ENCODE measurements around the gene TRPV4.
A peak's percentile ranks its signal among the peaks of the same experiment; 100 is the strongest.

Gene TRPV4

DNA sequence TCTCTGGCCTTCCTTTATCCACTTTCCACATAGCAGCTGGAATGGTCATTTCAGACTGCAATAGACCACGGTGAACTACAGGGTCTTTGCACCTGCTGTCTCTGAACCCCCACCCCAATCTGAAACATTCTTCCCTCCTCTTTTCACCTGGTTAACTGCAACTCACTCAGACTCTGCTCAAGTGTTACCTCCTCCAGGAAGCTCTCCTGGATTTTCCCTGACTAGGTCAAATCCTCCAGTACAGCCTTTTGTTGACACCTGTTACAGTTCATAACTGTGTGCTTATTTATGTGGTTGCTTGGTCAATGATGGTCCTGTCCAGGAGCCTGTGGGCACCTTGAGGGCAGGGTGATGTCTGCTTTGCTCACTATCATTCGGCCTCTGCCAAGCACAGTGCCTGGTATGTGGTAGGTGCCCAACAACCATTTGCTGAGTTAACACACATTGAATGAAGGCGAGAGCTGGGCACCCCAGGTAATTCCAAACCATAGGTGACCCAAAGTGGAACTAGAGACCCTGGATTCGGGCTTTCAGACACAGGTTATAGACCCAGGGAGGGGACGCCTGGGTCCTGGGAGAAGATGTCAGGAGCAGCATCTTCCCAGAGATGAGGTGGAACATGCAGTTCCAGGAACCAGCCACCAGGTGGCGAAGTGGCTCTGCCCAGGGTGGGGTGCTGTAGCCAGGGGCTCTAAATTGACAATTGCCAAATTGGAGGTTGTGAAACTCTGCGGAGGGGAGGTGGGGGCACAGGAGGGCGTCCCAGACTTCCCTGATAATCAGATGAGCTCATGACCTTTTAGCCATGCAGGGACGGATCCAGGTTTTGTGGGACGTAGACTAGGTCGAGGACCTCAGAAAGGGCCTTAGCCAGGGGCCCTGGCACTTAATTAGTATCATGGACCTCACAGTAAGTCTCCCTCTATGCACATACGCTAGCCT, 28.1 kb downstream of the TRPV4 start:
- DNase-seq: peak; percentile 31

- DNase-seq: no peak
Observed at GRCh38 chr12:109803678-109804077, 29.5 kb downstream of the TRPV4 start.

DNA sequence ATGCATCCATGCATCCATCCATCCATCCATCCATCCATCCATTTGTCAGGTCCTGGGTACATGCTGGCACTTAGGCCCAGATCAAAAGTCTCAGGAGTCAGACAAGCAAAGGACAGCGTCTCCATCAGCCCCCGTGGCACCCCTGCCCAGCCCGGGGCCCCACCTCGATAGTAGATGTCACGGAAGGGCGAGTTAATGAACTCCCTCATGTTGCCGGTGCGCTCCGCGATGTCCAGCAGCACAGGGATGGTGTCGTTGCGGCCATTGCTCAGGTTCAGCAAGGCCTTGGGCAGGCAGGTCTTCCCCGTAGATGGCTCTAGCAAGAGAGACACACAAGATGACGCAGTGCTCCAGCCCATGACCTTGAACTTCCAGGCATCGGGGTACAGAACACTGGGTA, 30.4 kb downstream of the TRPV4 start:
- no peak for DNase-seq

GRCh38 chr12:109800536-109800935, 32.7 kb downstream of the TRPV4 start:
- DNase-seq: no peak

- no peak for DNase-seq
Observed at GRCh38 chr12:109798691-109799090, 34.5 kb downstream of the TRPV4 start.

- peak; percentile 12 for DNase-seq
Observed at GRCh38 chr12:109797905-109798669, 35.1 kb downstream of the TRPV4 start.

DNA sequence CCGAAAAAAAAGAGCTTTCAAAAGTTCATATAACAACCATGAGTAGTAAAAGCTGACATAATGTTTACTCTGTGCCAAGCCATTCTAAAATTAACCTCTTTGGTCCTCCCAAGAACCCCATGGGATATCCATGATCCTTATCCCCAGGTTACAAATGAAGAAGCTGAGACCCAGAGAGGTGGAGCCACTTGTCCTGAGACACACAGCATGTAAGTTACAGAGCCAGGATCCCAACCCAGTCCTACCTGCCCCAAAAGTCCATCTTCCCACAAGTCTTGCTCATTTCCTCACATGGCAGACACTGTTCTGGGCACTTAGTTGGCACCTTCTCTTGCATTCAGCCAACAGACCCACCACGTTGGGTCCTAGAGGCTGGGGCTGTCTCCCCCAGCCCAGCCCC, 37.1 kb downstream of the TRPV4 start:
- DNase-seq: no peak

DNA sequence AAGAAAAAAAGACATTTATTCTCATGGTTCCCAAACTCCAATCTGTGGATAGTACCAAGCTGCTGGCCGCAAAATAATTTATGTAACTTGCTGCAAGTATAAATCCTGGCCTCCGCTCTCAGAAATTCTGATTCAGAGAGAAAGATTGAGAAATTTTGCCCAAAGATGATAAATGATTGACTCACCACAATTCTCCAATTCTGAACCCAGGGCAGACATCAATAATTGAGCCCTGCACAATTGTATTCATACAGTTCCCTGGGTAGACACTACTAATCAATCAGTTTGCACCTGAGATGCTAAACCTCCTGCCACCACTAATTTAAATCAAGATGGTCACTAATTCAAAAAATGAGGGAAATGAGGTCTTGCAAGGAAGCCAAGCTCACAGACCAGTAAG, 38.2 kb downstream of the TRPV4 start:
- DNase-seq: no peak

GRCh38 chr12:109793826-109794501, 39.2 kb downstream of the TRPV4 start:
- no peak for DNase-seq

DNA sequence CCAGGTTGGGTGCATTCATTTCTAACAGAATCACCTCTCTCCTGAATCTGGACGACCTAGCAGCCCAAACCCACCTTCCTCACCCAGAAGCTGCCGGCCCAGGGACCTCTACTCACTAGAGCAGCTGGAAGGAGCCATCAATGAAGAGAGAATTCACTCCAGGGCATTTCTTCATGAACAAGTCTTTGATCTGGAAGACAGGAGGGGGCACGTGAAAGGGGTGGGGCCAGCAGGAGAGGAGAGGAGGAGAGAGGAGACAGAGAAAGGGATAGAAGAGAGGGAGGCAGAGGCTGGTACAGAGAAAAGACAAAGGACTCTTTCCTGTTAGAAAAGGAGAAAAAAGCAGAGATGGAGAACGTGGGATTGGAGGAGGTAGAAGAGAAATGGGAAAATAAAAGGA, 39.8 kb downstream of the TRPV4 start:
- DNase-seq: no peak

GRCh38 chr12:109792992-109793391, 40.2 kb downstream of the TRPV4 start:
- DNase-seq: no peak

DNA sequence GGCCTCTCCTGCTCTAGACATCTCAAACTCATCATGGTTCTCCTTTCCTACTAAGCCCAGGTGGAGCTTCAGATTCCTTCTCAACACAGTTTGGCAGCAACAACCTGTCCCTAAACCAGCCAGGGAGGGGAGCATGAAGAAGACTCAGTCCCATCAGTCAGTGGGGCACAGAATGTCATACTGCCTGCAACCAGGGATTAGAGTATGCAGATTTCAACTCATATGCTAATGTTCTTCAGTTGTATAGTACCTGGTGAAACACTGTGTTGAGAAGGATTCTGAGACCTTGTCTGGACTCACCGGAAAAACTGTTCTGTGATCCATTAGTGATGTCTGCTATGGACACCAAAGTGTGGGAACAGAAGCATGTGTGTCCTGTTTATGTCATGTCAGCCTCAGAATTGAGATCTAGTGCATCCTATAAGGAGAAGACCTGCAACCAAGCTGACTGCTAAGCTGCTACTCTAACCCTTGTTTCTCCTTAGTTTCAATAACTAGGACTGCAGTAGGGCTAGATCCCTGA, 43.6 kb downstream of the TRPV4 start:
- DNase-seq: no peak

DNA sequence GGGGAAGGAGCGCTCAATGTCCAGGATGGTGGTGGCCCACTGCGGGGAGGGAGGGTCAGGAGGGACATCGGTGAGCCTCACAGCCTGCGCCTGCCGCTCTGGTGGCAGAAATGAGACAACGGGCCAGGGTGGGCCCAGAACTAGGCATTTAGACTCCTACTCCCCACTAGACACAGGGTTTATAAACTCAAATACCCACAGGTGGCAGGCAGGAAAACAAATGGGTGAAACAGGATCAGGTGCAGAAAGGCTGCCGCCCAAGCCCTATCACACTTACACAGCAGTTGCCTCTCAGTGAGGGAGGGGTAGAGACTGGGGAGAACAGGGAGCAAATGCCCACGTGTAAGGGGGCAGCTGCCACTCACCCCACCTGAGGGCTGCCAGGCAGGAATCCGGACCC, 46.4 kb downstream of the TRPV4 start:
- DNase-seq: no peak

DNA sequence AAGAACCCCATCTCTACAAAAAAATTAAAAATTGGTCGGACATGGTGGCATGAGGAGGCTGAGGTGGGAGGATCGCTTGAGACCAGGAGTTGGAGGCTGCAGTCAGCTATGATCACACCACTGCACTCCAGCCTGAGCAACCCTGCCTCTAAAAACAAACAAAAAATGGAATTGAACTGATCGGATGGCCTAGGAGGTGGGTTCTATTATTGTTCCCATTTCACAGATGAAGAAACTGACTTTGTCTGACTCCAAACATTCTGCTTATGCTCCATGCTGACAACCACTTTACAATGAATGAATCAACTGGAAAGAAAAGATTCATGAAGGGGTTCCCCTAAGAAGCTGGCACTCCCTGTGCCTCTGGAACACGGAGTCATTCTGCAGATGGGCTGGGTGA, 47.3 kb downstream of the TRPV4 start:
- DNase-seq: no peak

- DNase-seq: no peak
Observed at GRCh38 chr12:109783965-109784244, 49.3 kb downstream of the TRPV4 start.

GRCh38 chr12:109783135-109783964, 49.8 kb downstream of the TRPV4 start:
- no peak for DNase-seq

- DNase-seq: no peak
Observed at GRCh38 chr12:109782326-109782703, 50.9 kb downstream of the TRPV4 start.

DNA sequence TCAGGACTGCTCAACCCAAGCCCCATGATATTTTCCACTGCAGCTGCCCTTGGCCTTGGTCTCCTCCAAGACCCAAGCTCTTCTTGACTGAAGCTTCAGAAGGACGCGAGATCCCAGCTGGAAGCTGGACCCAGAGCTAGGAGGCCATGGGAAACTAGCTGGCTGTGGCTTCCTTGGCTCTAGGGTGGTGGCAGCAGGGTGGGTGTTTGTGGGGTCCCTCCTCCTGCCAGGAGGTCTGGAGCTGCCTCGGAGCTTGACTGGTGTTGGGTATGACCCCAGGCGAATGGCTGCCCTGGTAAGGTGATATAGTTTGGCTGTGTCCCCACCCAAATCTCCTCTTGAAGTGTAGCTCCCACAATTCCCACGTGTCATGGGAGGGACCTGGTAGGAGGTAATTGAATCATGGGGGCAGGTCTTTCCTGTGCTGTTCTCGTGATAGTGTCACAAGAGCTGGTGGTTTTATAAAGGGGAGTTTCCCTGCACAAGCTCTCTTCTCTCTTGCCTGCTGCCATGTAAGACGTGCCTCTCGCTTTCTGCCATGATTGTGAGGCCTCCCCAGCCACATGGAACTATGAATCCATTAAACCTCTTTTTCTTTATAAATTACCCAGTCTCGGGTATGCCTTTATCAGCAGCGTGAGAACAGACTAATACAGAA, 51.4 kb downstream of the TRPV4 start:
- no peak for DNase-seq

- no peak for DNase-seq
Observed at GRCh38 chr12:109779382-109779781, 53.8 kb downstream of the TRPV4 start.

DNA sequence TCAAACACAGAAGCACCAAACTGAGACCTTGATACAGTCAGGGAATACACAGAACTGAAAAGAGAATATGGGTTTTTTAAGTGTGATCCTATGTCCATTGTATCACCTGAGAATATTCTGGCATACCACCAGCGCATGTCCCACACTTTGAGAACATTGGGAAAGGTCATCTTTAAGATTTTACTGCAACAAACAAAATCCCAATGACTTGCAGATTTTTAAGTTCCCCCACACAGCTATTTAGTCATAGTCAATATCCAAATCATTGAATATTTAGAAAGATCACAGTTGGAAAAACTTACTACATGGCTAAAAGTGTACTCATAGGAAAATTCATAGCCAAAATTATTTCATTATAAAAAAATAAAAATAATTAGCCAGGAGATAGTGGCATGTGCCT, 54.5 kb downstream of the TRPV4 start:
- DNase-seq: no peak

GRCh38 chr12:109777544-109777943, 55.7 kb downstream of the TRPV4 start:
- DNase-seq: no peak

GRCh38 chr12:109776624-109777023, 56.6 kb downstream of the TRPV4 start:
- DNase-seq: no peak
